ENCODE results near the gene FARS2. TPM values are rescaled to one million over a fixed set of nuclear protein-coding genes. Genes with fewer than 3 reads are reported as not detected.

The FARS2 gene
- polyA plus RNA-seq, 1 of the 3 experiments (the other 2 are of a cell fraction) = 12.5 TPM

DNA sequence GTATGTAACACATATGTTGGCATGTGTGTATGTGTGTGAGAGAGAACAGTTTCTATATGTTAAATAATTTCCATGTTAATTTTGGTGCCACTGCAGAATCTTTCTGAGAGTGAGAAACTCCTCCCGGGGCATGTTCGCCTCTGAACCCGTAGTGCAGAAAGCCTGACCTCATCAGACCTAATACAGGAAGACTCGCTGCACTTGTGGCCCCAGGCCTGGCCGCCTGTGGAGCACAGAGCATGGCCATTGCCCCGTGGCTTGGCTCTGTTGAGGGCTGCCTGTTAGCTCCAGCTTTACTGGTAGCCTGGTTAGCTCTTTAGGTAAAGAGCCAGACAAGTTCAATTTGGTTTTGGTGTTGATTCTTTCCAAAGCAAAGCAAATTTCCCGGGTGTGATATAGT, 25.5 kb downstream of the FARS2 start:
- H3K4me2 ChIP-seq = no peak overlapping the region
- POLR2A ChIA-PET = no interaction called here
- no peaks in the 10 kb centered on the region for H3K9me2 ChIP-seq
- CTCF ChIA-PET = interaction anchor here (1.3 kb wide), 1 partner anchor 71 kb away, joined by 4 read pairs; no protein-coding TSS in a partner anchor
- H3K27me3 ChIP-seq (ENCODE audit: insufficient read depth) = no peaks in the 10 kb centered on the region
- no peaks in the 10 kb centered on the region for H3F3A ChIP-seq (replicated peaks; ENCODE audit: insufficient read depth)
- H3K9ac ChIP-seq = no peak overlapping the region
- H3K4me1 ChIP-seq (ENCODE audit: control insufficient read depth in 1 of 2, insufficient read depth in 2 of 2, low read depth in 1 of 2, low read length in 1 of 2) = peaks cover under 1 to 3% of the 10 kb centered on the region in 2 experiments; a peak in 2 of 4 replicates
- peaks cover 18% of the 10 kb centered on the region for H3K79me2 ChIP-seq (ENCODE audit: insufficient read depth)
- no peaks in the 10 kb centered on the region for H3K9me3 ChIP-seq
- DNase-seq = no peak
- peaks cover 13% of the 10 kb centered on the region for H4K20me1 ChIP-seq (ENCODE audit: insufficient read depth)
- no peak overlapping the region for H2AFZ ChIP-seq (ENCODE audit: low read depth)
- no peak overlapping the region for H3K27ac ChIP-seq (ENCODE audit: low read depth in 2 of 2, low read length in 1 of 2)
- TF ChIP-seq, protein P1, sequence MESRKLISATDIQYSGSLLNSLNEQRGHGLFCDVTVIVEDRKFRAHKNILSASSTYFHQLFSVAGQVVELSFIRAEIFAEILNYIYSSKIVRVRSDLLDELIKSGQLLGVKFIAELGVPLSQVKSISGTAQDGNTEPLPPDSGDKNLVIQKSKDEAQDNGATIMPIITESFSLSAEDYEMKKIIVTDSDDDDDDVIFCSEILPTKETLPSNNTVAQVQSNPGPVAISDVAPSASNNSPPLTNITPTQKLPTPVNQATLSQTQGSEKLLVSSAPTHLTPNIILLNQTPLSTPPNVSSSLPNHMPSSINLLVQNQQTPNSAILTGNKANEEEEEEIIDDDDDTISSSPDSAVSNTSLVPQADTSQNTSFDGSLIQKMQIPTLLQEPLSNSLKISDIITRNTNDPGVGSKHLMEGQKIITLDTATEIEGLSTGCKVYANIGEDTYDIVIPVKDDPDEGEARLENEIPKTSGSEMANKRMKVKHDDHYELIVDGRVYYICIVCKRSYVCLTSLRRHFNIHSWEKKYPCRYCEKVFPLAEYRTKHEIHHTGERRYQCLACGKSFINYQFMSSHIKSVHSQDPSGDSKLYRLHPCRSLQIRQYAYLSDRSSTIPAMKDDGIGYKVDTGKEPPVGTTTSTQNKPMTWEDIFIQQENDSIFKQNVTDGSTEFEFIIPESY (IDR thresholded peaks at IDR 0.05; ENCODE audit: borderline replicate concordance, low read depth) = no peak
- TF ChIP-seq, protein P2, sequence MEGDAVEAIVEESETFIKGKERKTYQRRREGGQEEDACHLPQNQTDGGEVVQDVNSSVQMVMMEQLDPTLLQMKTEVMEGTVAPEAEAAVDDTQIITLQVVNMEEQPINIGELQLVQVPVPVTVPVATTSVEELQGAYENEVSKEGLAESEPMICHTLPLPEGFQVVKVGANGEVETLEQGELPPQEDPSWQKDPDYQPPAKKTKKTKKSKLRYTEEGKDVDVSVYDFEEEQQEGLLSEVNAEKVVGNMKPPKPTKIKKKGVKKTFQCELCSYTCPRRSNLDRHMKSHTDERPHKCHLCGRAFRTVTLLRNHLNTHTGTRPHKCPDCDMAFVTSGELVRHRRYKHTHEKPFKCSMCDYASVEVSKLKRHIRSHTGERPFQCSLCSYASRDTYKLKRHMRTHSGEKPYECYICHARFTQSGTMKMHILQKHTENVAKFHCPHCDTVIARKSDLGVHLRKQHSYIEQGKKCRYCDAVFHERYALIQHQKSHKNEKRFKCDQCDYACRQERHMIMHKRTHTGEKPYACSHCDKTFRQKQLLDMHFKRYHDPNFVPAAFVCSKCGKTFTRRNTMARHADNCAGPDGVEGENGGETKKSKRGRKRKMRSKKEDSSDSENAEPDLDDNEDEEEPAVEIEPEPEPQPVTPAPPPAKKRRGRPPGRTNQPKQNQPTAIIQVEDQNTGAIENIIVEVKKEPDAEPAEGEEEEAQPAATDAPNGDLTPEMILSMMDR (IDR thresholded peaks at IDR 0.05) = no peak
- TF ChIP-seq FOXJ3 (CRISPR knock-in tag; IDR thresholded peaks at IDR 0.05) = no peak
- no peak for TF ChIP-seq SIN3A (IDR thresholded peaks at IDR 0.05; ENCODE audit: borderline replicate concordance, low read depth, low read length)
- no peak for TF ChIP-seq TCF12 (IDR thresholded peaks at IDR 0.05)
- no peak overlapping the region for H3K4me3 ChIP-seq (ENCODE audit: low read depth in 2 of 2, low read length in 1 of 2)
- 89% methylated on average over 7 of the region's 7 CpGs for WGBS (ENCODE audit: low lambda C conversion rate)
- no peaks in the 10 kb centered on the region for H3K36me3 ChIP-seq (replicated peaks in 1 of 2; ENCODE audit: control insufficient read depth in 1 of 2, insufficient read depth in 2 of 2, low read length in 1 of 2)

DNA sequence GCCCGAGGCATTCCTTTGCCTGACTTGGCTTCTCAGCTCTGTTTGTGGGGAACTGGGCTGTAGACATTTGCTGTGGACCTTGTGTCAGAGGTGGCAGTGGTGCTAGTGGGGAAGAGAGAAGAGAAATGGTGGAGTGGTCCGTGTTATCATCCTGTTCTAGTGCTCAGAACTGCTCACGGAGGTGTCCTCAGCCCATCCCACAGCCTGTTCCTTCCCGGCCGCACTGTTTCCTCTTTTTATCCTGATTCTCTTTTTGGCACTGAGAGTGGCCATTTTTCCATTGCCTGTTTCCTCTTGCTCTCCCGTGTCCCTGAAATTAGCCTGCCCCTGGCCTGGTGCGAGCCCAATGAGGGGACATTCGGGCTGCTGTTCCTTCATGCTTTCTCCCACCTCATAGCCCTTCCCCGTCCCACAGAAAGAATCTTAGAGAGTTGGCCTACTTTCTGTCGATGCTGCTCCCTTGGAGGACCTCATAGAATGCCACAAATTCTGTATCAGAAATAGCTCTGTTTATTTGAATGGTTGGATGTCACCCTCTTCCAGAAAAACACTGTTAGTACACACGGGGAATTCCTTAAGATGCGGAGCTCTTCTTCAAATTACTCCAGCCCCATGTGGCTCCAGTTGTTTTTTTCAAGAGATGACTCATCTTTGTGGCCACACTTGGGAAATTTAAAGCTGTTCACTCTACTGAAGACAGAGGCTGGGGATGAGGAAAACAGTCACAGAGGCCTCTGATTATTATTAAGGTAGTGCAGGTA, 26.1 kb downstream of the FARS2 start:
- no peaks in the 10 kb centered on the region for H3K27me3 ChIP-seq (ENCODE audit: insufficient read depth)
- no peaks in the 10 kb centered on the region for H3K9me3 ChIP-seq
- no peak overlapping the region for H3K4me3 ChIP-seq (ENCODE audit: low read depth in 2 of 2, low read length in 1 of 2)
- no peak overlapping the region for H3K27ac ChIP-seq (ENCODE audit: low read depth in 2 of 2, low read length in 1 of 2)
- ChIA-PET CTCF (interaction anchor here (1.3 kb wide), 1 partner anchor 72 kb away, joined by 4 read pairs; no protein-coding TSS in a partner anchor), POLR2A (no interaction called here)
- no peaks in the 10 kb centered on the region for H3K36me3 ChIP-seq (replicated peaks in 1 of 2; ENCODE audit: control insufficient read depth in 1 of 2, insufficient read depth in 2 of 2, low read length in 1 of 2)
- peaks cover 3% of the 10 kb centered on the region in 2 experiments; a peak in 2 of 4 replicates for H3K4me1 ChIP-seq (ENCODE audit: control insufficient read depth in 1 of 2, insufficient read depth in 2 of 2, low read depth in 1 of 2, low read length in 1 of 2)
- H4K20me1 ChIP-seq (ENCODE audit: insufficient read depth) = peaks cover 13% of the 10 kb centered on the region
- H3K9ac ChIP-seq = no peak overlapping the region
- H3K79me2 ChIP-seq (ENCODE audit: insufficient read depth) = peaks cover 18% of the 10 kb centered on the region
- no peaks in the 10 kb centered on the region for H3F3A ChIP-seq (replicated peaks; ENCODE audit: insufficient read depth)
- DNase-seq = no peak
- H3K4me2 ChIP-seq = no peak overlapping the region; the same call in 1 of the 2 replicates
- no peak overlapping the region for H2AFZ ChIP-seq (ENCODE audit: low read depth)
- 78% methylated on average over 12 of the region's 12 CpGs for WGBS (ENCODE audit: low lambda C conversion rate)
- no peaks in the 10 kb centered on the region for H3K9me2 ChIP-seq
- TF ChIP-seq, protein P1 (IDR thresholded peaks at IDR 0.05; ENCODE audit: borderline replicate concordance, low read depth) = no peak
- TF ChIP-seq, protein P3, sequence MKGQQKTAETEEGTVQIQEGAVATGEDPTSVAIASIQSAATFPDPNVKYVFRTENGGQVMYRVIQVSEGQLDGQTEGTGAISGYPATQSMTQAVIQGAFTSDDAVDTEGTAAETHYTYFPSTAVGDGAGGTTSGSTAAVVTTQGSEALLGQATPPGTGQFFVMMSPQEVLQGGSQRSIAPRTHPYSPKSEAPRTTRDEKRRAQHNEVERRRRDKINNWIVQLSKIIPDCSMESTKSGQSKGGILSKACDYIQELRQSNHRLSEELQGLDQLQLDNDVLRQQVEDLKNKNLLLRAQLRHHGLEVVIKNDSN (IDR thresholded peaks at IDR 0.05; ENCODE audit: borderline replicate concordance, low read depth) = no peak
- TF ChIP-seq, protein P4, sequence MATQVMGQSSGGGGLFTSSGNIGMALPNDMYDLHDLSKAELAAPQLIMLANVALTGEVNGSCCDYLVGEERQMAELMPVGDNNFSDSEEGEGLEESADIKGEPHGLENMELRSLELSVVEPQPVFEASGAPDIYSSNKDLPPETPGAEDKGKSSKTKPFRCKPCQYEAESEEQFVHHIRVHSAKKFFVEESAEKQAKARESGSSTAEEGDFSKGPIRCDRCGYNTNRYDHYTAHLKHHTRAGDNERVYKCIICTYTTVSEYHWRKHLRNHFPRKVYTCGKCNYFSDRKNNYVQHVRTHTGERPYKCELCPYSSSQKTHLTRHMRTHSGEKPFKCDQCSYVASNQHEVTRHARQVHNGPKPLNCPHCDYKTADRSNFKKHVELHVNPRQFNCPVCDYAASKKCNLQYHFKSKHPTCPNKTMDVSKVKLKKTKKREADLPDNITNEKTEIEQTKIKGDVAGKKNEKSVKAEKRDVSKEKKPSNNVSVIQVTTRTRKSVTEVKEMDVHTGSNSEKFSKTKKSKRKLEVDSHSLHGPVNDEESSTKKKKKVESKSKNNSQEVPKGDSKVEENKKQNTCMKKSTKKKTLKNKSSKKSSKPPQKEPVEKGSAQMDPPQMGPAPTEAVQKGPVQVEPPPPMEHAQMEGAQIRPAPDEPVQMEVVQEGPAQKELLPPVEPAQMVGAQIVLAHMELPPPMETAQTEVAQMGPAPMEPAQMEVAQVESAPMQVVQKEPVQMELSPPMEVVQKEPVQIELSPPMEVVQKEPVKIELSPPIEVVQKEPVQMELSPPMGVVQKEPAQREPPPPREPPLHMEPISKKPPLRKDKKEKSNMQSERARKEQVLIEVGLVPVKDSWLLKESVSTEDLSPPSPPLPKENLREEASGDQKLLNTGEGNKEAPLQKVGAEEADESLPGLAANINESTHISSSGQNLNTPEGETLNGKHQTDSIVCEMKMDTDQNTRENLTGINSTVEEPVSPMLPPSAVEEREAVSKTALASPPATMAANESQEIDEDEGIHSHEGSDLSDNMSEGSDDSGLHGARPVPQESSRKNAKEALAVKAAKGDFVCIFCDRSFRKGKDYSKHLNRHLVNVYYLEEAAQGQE (IDR thresholded peaks at IDR 0.05; ENCODE audit: low read depth, low read length) = no peak
- TF ChIP-seq, protein P5, sequence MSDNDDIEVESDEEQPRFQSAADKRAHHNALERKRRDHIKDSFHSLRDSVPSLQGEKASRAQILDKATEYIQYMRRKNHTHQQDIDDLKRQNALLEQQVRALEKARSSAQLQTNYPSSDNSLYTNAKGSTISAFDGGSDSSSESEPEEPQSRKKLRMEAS (IDR thresholded peaks at IDR 0.05; ENCODE audit: low read depth) = peak; percentile 67
- TF ChIP-seq, protein P6, sequence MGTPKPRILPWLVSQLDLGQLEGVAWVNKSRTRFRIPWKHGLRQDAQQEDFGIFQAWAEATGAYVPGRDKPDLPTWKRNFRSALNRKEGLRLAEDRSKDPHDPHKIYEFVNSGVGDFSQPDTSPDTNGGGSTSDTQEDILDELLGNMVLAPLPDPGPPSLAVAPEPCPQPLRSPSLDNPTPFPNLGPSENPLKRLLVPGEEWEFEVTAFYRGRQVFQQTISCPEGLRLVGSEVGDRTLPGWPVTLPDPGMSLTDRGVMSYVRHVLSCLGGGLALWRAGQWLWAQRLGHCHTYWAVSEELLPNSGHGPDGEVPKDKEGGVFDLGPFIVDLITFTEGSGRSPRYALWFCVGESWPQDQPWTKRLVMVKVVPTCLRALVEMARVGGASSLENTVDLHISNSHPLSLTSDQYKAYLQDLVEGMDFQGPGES (IDR thresholded peaks at IDR 0.05; ENCODE audit: low read depth, low read length) = no peak
- TF ChIP-seq TCF12 (IDR thresholded peaks at IDR 0.05) (peak; percentile 70), EP300 (IDR thresholded peaks at IDR 0.05; ENCODE audit: borderline replicate concordance in 1 of 2, low read depth in 1 of 2, low read length in 1 of 2) (no peak), EZH2phosphoT487 (IDR thresholded peaks at IDR 0.05; ENCODE audit: borderline replicate concordance, low read depth) (no peak)
